NB4 (cell line): ENCODE data around the gene ZNF865.
"Not testable (repeated sequence)": the region's sequence is repeated elsewhere in the genome, so short reads cannot be mapped to it uniquely, and the experiment has no call there.

ENCODE experiments used
- DNase-seq: peaks from one replicate; pipeline ENCODE4 v3.0.0; 2010; ENCODE audit warnings: low read depth
- H3K4me3 ChIP-seq: one replicate; pipeline ENCODE4 v1.5.1; 2011; ENCODE audit warnings: mild to moderate bottlenecking, low read depth, low read length, moderate library complexity
- CTCF ChIP-seq: IDR thresholded peaks from one replicate; pipeline ENCODE4 v1.5.1; 2012; ENCODE audit warnings: low read depth, low read length
- MYC ChIP-seq: IDR thresholded peaks from 2 replicates; pipeline ENCODE4 v1.6.1; 2011; ENCODE audit warnings: low read depth, low read length
- POLR2A ChIP-seq: IDR thresholded peaks from 2 replicates; pipeline ENCODE4 v1.6.1; 2011; ENCODE audit warnings: mild to moderate bottlenecking; ENCODE audit not compliant: insufficient read length; ENCODE audit errors: extremely low read depth
- TF ChIP-seq, protein P1 (sequence below): IDR thresholded peaks from 2 replicates; pipeline ENCODE4 v1.6.1; 2011; ENCODE audit warnings: low read depth, low read length

Gene ZNF865

GRCh38 chr19:55581145-55581822 is 24.2 kb upstream of the ZNF865 start:
- TF ChIP-seq MYC (no peak), POLR2A (no peak), CTCF (no peak)
- TF ChIP-seq, protein P1, sequence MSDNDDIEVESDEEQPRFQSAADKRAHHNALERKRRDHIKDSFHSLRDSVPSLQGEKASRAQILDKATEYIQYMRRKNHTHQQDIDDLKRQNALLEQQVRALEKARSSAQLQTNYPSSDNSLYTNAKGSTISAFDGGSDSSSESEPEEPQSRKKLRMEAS: no peak
- H3K4me3 ChIP-seq: peak overlapping the region; percentile 53
- peak; percentile 25 for DNase-seq

GRCh38 chr19:55581823-55582223 is 23.6 kb upstream of the ZNF865 start:
- H3K4me3 ChIP-seq: no peak overlapping the region
- TF ChIP-seq MYC (no peak), CTCF (no peak), POLR2A (no peak)
- TF ChIP-seq, protein P1: no peak
- no peak for DNase-seq

DNA sequence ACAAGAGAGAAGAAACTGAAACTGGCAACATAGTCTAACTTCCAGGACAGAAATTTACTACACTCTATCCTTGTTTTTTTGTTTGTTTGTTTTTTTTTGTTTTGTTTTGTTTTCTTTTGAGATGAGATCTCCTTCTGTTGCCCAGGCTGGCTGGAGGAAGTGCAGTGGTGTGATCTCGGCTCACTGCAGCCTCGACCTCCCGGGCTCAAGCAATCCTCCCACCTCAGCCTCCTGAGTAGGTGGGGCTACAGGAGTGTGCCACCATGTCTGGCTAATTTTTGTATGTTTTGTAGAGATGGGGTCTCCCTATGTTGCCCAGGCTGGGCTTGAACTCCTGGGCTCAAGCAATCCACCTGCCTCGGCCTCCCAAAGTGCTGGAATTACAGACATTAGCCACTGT is 23.2 kb upstream of the ZNF865 start:
- not testable (repeated sequence) for H3K4me3 ChIP-seq, DNase-seq

DNA sequence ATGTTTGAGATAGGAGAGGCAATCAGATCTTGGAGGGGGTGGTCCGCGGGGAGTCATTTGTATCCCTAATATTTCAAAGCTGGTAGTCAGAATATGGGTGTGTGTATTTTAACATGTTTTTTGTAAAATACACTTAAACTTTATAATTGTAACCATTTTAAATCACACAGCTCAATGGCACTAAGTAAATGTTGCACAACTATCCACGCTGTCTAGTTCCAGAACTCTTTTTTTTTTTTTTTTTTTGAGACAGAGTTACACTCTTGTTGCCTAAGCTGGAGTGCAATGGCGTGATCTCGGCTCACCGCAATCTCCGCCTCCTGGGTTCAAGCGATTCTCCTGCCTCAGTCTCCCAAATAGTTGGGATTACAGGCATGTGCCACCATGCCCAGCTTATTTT is 21.6 kb upstream of the ZNF865 start:
- not testable (repeated sequence) for DNase-seq, H3K4me3 ChIP-seq

- TF ChIP-seq MYC: no peak
- no peak overlapping the region for H3K4me3 ChIP-seq
- no peak for DNase-seq
These were observed 20.6 kb upstream of the ZNF865 start for GRCh38 chr19:55584871-55585270.

DNA sequence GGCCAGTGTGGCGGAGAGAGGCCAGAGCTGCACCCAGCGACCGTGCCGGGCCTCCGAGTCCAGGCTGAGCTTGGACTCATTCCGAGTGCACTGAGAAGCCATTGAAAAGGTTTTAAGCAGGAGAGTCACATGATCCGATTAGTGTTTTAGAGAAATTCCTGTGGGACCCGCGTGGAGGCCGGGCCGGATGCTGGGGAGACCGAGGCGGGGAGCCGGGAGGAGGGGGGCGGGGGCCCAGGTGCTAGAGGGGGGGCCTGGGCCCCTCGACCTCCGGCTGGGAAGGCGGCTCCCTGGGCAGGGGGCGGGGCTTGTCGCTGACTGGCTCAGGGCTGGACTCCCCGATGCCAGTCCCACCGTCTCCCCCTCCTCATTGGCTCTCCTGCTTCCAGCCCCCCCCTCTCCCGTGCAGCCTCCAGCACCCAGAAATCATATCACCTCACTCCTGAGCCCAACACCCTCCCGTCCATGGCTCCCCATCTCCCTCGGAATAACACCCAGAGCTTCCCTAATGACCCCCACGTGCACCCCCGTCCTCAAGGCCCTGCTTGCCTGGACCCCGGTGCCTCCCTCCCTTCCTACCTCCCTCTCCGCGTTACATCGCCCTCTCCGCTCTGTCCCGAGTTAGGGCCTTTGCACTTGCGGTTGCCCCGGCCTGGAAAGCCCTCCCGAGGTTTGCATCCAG is 19.6 kb upstream of the ZNF865 start:
- DNase-seq: peak; percentile 64
- no peak overlapping the region for H3K4me3 ChIP-seq
- no peak for TF ChIP-seq POLR2A
- TF ChIP-seq, protein P1: no peak
- TF ChIP-seq CTCF: no peak

- DNase-seq: peak; percentile 86
- peak; percentile 30 for TF ChIP-seq POLR2A
- TF ChIP-seq, protein P1: no peak
- no peak for TF ChIP-seq MYC
- H3K4me3 ChIP-seq: peak overlapping the region; percentile 38
These were observed 18.3 kb upstream of the ZNF865 start for GRCh38 chr19:55586976-55587668.

GRCh38 chr19:55588738-55589137 is 16.7 kb upstream of the ZNF865 start:
- no peak for DNase-seq
- no peak for TF ChIP-seq CTCF

More at GRCh38 chr19:55588738-55589137, 16.7 kb upstream of the ZNF865 start:
- H3K4me3 ChIP-seq: no peak overlapping the region
